Naive B cell (primary cell): Measurements from ENCODE around the gene ENPP3. TPM values are rescaled to one million over a fixed set of nuclear protein-coding genes. Genes with fewer than 3 reads are reported as not detected.

ENCODE experiments used
- ATAC-seq, 2 donors: fragments of 150-1000 bp; cut with Tn5 transposase; 2 replicates each; pipeline ENCODE4 v1.10.0; 2021; ENCODE audit warnings: low read depth in 2 of 2, mild to moderate bottlenecking in 2 of 2, moderate library complexity in 2 of 2
- DNase-seq: peaks from one replicate; pipeline ENCODE4 v3.0.0; 2022
- H3K27ac Mint-ChIP-seq, 6 donors: one replicate each; pipeline ENCODE4 v1.8.0; 2020 to 2022; ENCODE audit warnings: mild to moderate bottlenecking in 6 of 6, mixed read lengths in 6 of 6, moderate library complexity in 5 of 6, inconsistent platforms in 2 of 6
- H3K27me3 Mint-ChIP-seq, 3 donors: one replicate each; pipeline ENCODE4 v1.8.0; 2021 to 2022; ENCODE audit warnings: mixed read lengths in 3 of 3, mild to moderate bottlenecking in 1 of 3
- H3K36me3 Mint-ChIP-seq, 2 donors: one replicate each; pipeline ENCODE4 v1.8.0; 2020 to 2022; ENCODE audit warnings: mixed read lengths in 2 of 2, inconsistent platforms in 1 of 2, mild to moderate bottlenecking in 1 of 2
- H3K4me1 Mint-ChIP-seq, 3 donors: one replicate each; pipeline ENCODE4 v1.8.0; 2020 to 2022; ENCODE audit warnings: mixed read lengths in 3 of 3, inconsistent platforms in 1 of 3, mild to moderate bottlenecking in 1 of 3, moderate library complexity in 1 of 3
- H3K4me3 Mint-ChIP-seq, 8 donors: one replicate each; pipeline ENCODE4 v1.8.0; 2020 to 2022; ENCODE audit warnings: mild to moderate bottlenecking in 8 of 8, mixed read lengths in 8 of 8, moderate library complexity in 8 of 8, inconsistent platforms in 2 of 8
- H3K9me3 Mint-ChIP-seq, 7 donors: one replicate each; pipeline ENCODE4 v1.8.0; 2020 to 2022; ENCODE audit warnings: mixed read lengths in 7 of 7, mild to moderate bottlenecking in 5 of 7, inconsistent platforms in 2 of 7, moderate library complexity in 1 of 7
- polyA plus RNA-seq, 6 donors: library from polyadenylated mRNA; unstranded; fragments of 300-500 nt; fragmentation: Illumina TruSeq; gene quantifications; one replicate each; pipeline ENCODE4 v1.2.3, GENCODE V29; 2021; ENCODE audit warnings: low read depth in 6 of 6

The ENPP3 gene
- polyA plus RNA-seq, 6 donors from 2014 or later = 0.18 to 0.73 (median 0.55) TPM; not detected in 3

DNA sequence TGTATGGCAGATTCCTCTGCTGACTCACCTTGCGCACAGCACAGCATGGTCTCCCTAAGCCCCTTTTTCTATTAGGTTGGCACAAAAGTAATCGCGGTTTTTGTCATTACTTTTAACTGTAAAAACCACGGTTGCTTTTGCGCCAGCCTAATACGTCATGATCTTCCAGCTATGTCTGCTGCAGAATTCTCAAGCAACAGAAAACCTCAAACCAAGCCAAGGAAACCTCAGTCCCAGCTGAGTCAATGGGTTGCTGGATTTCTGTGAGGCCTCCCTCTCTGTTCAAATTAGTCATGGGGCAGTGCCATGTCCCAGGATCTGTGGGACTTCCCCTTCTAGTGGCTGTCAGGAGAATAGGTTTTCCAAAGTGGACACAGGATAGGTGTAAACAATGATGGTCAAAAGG is 155.0 kb downstream of the ENPP3 start:
- H3K36me3 Mint-ChIP-seq = no peaks in the 10 kb centered on the region
- ATAC-seq (no peak), DNase-seq (no peak)
- peaks cover 0 to 11% (median 0%) of the 10 kb centered on the region in 7 donors for H3K9me3 Mint-ChIP-seq
- H3K27me3 Mint-ChIP-seq = peaks cover 0 to 9% (median 8%) of the 10 kb centered on the region in 3 donors
- H3K4me1 Mint-ChIP-seq = no peaks in the 10 kb centered on the region
- no peak overlapping the region for H3K27ac Mint-ChIP-seq
- no peak overlapping the region for H3K4me3 Mint-ChIP-seq

DNA sequence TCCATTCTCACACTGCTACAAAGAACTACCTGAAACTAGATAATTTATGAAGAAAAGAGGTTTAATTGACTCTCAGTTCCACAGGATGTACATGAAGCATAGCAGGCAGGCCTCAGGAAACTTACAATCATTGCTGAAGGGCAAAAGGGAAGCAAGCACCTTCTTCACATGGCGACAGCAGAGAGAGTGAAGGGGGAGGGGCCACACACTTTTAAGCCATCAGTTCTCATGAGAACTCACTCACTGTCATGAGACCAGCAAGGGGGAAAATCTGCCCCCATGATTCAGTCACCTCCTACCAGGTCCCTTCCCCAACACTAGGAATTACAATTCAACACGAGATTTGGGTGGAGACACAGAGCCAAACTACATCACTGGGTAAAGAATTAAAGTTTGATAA is 158.3 kb downstream of the ENPP3 start:
- Mint-ChIP-seq H3K9me3 (peaks cover 0 to 16% (median 6%) of the 10 kb centered on the region in 7 donors), H3K27me3 (peaks cover 4 to 12% (median 8%) of the 10 kb centered on the region in 3 donors), H3K36me3 (no peaks in the 10 kb centered on the region), H3K4me3 (no peak overlapping the region), H3K27ac (no peak overlapping the region), H3K4me1 (no peaks in the 10 kb centered on the region)
- ATAC-seq = no peak
- no peak for DNase-seq

Other genes starting within 250 kb of the ENPP3 start
- gene ARG1, start 64.1 kb upstream of the ENPP3 start, polyA plus RNA-seq = under 1 TPM in 1 of 6 donors, not detected in 5; 0.20 TPM
- gene MED23, start 9.1 kb upstream of the ENPP3 start, polyA plus RNA-seq = 10 to 100 TPM; 10.1 to 22.5 (median 13.6) TPM
- under 1 TPM in 2 of 6 donors, not detected in 4; 0.17 to 0.58 TPM for gene OR2A4, start 64.1 kb downstream of the ENPP3 start, polyA plus RNA-seq
- not detected for gene CTAGE9, start 73.7 kb downstream of the ENPP3 start, polyA plus RNA-seq
- gene ENPP1, start 170.7 kb downstream of the ENPP3 start, polyA plus RNA-seq = 1 to 10 TPM in 2 of 6 donors, under 1 TPM in 3, not detected in 1; 0.33 to 1.3 (median 0.75) TPM